GM10248 (cell line): ENCODE data around the gene PPP2R2B.

Experiments used
- CTCF ChIA-PET: fragments of 300-600 bp; sonication (Branson Sonifier 250); formaldehyde crosslinking; extraction: SDS; loops from one replicate; lab custom pipeline; 2021; ENCODE audit warnings: antibody characterized with exemption; lab: Yijun Ruan, JAX
- POLR2A ChIA-PET: fragments of 350-650 bp; sonication (Branson Sonifier 250); formaldehyde crosslinking; extraction: SDS; loops from one replicate; lab custom pipeline; 2020; ENCODE audit warnings: antibody characterized with exemption; lab: Yijun Ruan, JAX
- DNase-seq: peaks from one replicate; pipeline ENCODE4 v3.0.0; 2012; ENCODE audit errors: extremely low spot score
- TF ChIP-seq, protein P1 (sequence below): IDR thresholded peaks from 2 replicates; pipeline ENCODE4 v1.5.1; 2012; ENCODE audit warnings: mild to moderate bottlenecking, low read depth; ENCODE audit errors: extremely low read depth, missing control alignments, control extremely low read depth

PPP2R2B gene

DNA sequence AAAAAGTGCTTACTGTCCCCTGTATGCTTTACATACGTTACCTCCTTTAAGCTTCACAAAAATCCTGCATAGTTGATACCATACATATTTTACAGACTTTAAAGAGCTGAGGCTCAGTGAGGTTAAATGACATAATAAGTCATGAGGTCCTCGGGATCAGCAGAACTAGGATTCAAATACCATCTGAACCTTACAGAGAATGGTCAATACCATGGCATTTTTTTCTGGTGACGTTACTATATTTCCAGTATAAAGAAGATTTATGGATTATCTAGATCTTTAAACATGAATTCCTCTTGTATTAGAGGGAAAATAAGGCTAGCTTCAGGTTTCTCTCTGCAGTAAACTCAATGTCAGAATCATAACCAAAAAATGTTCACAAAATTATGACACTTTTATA, 208.9 kb downstream of the PPP2R2B start:
- ChIA-PET CTCF (interaction anchor here (0.9 to 1.1 kb wide), 2 partner anchors 39 to 296 kb away, joined by 3 read pairs; no protein-coding TSS in a partner anchor), POLR2A (no interaction called here)
- no peak for DNase-seq
- TF ChIP-seq, protein P1, sequence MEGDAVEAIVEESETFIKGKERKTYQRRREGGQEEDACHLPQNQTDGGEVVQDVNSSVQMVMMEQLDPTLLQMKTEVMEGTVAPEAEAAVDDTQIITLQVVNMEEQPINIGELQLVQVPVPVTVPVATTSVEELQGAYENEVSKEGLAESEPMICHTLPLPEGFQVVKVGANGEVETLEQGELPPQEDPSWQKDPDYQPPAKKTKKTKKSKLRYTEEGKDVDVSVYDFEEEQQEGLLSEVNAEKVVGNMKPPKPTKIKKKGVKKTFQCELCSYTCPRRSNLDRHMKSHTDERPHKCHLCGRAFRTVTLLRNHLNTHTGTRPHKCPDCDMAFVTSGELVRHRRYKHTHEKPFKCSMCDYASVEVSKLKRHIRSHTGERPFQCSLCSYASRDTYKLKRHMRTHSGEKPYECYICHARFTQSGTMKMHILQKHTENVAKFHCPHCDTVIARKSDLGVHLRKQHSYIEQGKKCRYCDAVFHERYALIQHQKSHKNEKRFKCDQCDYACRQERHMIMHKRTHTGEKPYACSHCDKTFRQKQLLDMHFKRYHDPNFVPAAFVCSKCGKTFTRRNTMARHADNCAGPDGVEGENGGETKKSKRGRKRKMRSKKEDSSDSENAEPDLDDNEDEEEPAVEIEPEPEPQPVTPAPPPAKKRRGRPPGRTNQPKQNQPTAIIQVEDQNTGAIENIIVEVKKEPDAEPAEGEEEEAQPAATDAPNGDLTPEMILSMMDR = no peak

DNA sequence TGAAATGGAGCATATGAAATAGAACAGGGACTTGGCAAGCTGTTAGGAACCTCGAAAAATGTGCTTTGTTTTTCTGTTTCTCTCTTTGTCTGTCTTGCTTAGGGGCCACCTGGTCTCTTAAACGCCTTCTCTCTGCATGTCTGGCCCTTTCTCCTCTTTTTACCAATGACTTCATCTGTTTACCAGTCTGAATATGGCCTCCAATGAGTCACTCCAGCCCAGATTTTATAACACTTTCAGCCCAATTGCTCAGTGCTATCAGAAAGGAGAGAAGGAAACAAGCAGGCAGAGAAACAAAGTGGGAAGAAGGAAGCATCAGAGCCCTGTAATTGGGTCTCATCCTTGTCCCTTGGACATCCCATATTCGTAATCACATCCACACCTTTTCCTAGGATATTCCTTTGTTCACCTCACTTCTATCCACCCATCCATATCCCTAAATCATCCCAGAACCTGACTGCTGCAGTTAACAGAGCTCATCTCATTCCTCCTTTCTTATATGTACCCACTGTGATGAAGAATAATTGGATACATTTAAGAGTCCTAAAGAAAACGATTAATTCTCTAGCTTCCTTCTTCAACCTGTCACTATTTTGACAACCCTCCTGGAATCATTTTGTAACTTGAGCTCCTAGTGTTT, 210.8 kb downstream of the PPP2R2B start:
- DNase-seq = no peak
- CTCF ChIA-PET = interaction anchor here (0.8 to 1.0 kb wide), 2 partner anchors 11 to 15 kb away, joined by 3 read pairs; no protein-coding TSS in a partner anchor

DNA sequence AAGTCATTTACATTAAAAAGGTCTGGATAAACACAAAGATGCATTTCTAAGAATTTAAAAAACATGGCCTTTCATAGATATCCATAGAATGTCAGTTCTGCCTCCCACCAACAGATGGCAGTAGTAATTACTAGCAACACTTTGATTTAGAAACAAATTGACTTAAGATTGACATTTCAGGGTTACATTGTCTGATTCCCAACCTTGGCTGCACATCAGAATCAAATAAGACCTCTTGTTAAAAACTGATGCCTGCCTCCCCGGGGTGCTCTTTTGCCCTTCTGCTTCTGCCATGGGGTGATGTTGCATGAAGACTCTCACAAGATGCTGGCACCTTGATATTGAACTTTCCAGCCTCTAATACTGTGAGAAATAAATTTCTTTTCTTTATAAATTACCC, 216.3 kb downstream of the PPP2R2B start:
- no peak for DNase-seq
- CTCF ChIA-PET = interaction anchor here (1.2 to 1.8 kb wide), 6 partner anchors 10 to 527 kb away, joined by 3 to 7 read pairs (median 4); no protein-coding TSS in a partner anchor
- TF ChIP-seq, protein P1 = peak; percentile 40
- POLR2A ChIA-PET = no interaction called here

More for the DNA sequence above, 210.8 kb downstream of the PPP2R2B start:
- POLR2A ChIA-PET = no interaction called here
- TF ChIP-seq, protein P1 = no peak

DNA sequence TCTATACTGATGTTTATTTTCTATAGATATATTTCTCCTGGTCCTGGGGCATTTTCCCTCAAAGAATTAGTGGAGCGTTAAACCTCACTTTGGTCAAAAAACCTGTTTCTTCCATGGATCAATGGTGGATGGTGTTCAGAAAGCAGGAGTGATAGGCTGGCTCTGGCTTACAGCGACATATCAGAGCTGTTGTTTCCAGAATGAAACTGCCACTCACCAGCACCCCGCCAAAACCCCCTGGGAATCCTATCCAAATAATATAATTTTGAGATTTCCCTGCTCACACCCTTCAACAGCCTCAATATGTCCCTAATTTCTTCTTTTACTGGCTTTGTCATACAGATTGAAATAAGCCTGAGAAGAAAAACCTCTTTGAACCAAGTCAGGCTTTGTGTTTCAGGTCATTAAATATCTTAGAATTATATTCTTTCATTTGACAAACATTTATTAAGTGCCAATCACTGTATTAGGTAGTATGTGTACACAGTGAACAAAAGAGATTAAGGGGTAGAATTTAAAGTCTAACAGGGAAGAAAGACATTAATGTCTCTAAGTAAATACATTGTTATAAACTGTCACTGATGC, 218.1 kb downstream of the PPP2R2B start:
- TF ChIP-seq, protein P1 = no peak
- DNase-seq = no peak
- ChIA-PET CTCF (interaction anchor here (0.9 kb wide), 1 partner anchor 21 kb away, joined by 3 read pairs; no protein-coding TSS in a partner anchor), POLR2A (no interaction called here)

DNA sequence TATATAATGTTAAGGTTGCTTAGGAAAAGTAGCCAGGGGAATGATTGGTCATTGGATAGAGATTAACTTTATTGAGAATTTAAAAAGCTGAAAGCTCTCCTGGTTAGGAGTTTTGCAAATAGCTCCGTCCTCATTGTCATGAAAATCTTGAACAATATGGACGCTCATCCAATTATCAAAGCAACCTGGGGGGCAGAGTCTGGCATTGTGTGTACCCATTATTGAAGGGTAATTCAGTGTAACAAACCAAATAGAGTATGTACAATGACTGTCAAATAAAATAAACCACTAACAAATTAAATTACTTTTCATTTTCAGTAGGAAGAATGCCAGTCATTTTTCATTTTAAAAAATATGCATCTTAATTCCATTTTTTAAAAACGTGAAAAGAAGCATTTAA, 218.6 kb downstream of the PPP2R2B start:
- TF ChIP-seq, protein P1 = no peak
- POLR2A ChIA-PET = no interaction called here
- CTCF ChIA-PET = interaction anchor here (0.9 kb wide), 1 partner anchor 20 kb away, joined by 3 read pairs; no protein-coding TSS in a partner anchor
- no peak for DNase-seq

DNA sequence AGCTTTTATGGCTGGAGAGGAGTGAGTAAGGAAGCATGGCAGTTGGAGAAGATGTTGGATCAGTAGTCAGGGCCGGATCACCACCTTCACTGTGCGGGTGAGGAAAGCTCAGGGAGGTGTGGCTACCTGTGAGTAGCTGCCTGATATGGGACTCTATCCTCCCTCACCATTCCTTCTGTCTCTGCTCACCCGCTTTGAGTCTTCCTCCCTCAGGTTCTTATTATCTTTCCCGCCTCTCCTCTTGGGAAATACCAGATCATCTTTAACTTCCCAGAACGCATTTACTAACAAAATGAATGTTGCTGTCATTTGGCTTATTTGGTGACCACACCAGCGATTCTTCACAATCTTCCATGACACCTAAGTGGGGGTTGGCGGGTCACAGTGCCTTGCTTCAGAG, 221.9 kb downstream of the PPP2R2B start:
- no peak for DNase-seq
- POLR2A ChIA-PET = no interaction called here
- TF ChIP-seq, protein P1 = no peak
- CTCF ChIA-PET = interaction anchor here (1.3 kb wide), 1 partner anchor 11 kb away, joined by 3 read pairs; no protein-coding TSS in a partner anchor
